ENCODE results near the gene STK32A.

STK32A gene

GRCh38 chr5:147388184-147389108 is 153.6 kb downstream of the STK32A start:
- in situ Hi-C loops (cut with MboI; ENCODE audit: low sequenced_read_pairs) = no loop called here

- in situ Hi-C loops (cut with MboI; ENCODE audit: low sequenced_read_pairs) = no loop called here
Measured at GRCh38 chr5:147390654-147391225, 155.9 kb downstream of the STK32A start.

GRCh38 chr5:147391781-147392180 is 157.0 kb downstream of the STK32A start:
- in situ Hi-C loops (cut with MboI; ENCODE audit: low sequenced_read_pairs) = no loop called here

GRCh38 chr5:147393874-147394672 is 159.2 kb downstream of the STK32A start:
- in situ Hi-C loops (cut with MboI; ENCODE audit: low sequenced_read_pairs) = no loop called here

GRCh38 chr5:147396070-147396823 is 161.4 kb downstream of the STK32A start:
- in situ Hi-C loops (cut with MboI; ENCODE audit: low sequenced_read_pairs) = no loop called here

GRCh38 chr5:147397616-147398015 is 162.8 kb downstream of the STK32A start:
- in situ Hi-C loops (cut with MboI; ENCODE audit: low sequenced_read_pairs) = no loop called here

- in situ Hi-C loops (cut with MboI; ENCODE audit: low sequenced_read_pairs) = no loop called here
Measured at GRCh38 chr5:147398860-147399259, 164.0 kb downstream of the STK32A start.

GRCh38 chr5:147400126-147400809 is 165.4 kb downstream of the STK32A start:
- in situ Hi-C loops (cut with MboI; ENCODE audit: low sequenced_read_pairs) = no loop called here

GRCh38 chr5:147400881-147401280 is 166.1 kb downstream of the STK32A start:
- in situ Hi-C loops (cut with MboI; ENCODE audit: low sequenced_read_pairs) = no loop called here

- in situ Hi-C loops (cut with MboI; ENCODE audit: low sequenced_read_pairs) = no loop called here
Measured at GRCh38 chr5:147403651-147404640, 169.1 kb downstream of the STK32A start.

GRCh38 chr5:147404706-147405105 is 169.9 kb downstream of the STK32A start:
- in situ Hi-C loops (cut with MboI; ENCODE audit: low sequenced_read_pairs) = no loop called here

- in situ Hi-C loops (cut with MboI; ENCODE audit: low sequenced_read_pairs) = no loop called here
Measured at GRCh38 chr5:147406636-147407035, 171.8 kb downstream of the STK32A start.

GRCh38 chr5:147407094-147407681 is 172.4 kb downstream of the STK32A start:
- in situ Hi-C loops (cut with MboI; ENCODE audit: low sequenced_read_pairs) = no loop called here

GRCh38 chr5:147408980-147409379 is 174.2 kb downstream of the STK32A start:
- in situ Hi-C loops (cut with MboI; ENCODE audit: low sequenced_read_pairs) = no loop called here

GRCh38 chr5:147410496-147411358 is 175.9 kb downstream of the STK32A start:
- in situ Hi-C loops (cut with MboI; ENCODE audit: low sequenced_read_pairs) = no loop called here

GRCh38 chr5:147411359-147412319 is 176.8 kb downstream of the STK32A start:
- in situ Hi-C loops (cut with MboI; ENCODE audit: low sequenced_read_pairs) = no loop called here

GRCh38 chr5:147412561-147412960 is 177.7 kb downstream of the STK32A start:
- in situ Hi-C loops (cut with MboI; ENCODE audit: low sequenced_read_pairs) = no loop called here

All from HL-60/S4 treated with phorbol 12-myristate 13-acetate at 8.2 ng/mL for 4 days and 3 days (cell line).